ENCODE data around the gene USF3.

Gene USF3

GRCh38 chr3:113741086-113741485 lies 44.6 kb upstream of the USF3 start:
- DNase-seq (ENCODE audit: low read depth, low spot score), result no peak
- POLR2A ChIA-PET, result no interaction called here
- H3K4me3 ChIP-seq (ENCODE audit: low read depth, low read length), result no peak overlapping the region
- CTCF ChIA-PET, result interaction anchor here (1.0 to 3.0 kb wide), 7 partner anchors 11 to 247 kb away, joined by 3 to 11 read pairs (median 5); partner anchors contain the start of gene GRAMD1C
- TF ChIP-seq CTCF (IDR thresholded peaks at IDR 0.05; ENCODE audit: insufficient read depth, low read length, missing control alignments), result no peak

- no peak overlapping the region for H3K4me3 ChIP-seq (ENCODE audit: low read depth, low read length)
- ChIA-PET CTCF (interaction anchor here (0.6 to 4.3 kb wide), 48 partner anchors 9 to 600 kb away, joined by 3 to 76 read pairs (median 6); partner anchors contain the start of genes ATP6V1A, GRAMD1C and NAA50), POLR2A (no interaction called here)
- no peak for DNase-seq (ENCODE audit: low read depth, low spot score)
- TF ChIP-seq CTCF (IDR thresholded peaks at IDR 0.05; ENCODE audit: insufficient read depth, low read length, missing control alignments), result peak; percentile 23
Observed at GRCh38 chr3:113736548-113737089, 40.2 kb upstream of the USF3 start.

- CTCF ChIA-PET, result interaction anchor here (0.9 to 2.4 kb wide), 3 partner anchors 13 to 236 kb away, joined by 3 to 13 read pairs (median 4); partner anchors contain the start of genes ATP6V1A and NAA50
- H3K4me3 ChIP-seq (ENCODE audit: low read depth, low read length), result no peak overlapping the region
- DNase-seq (ENCODE audit: low read depth, low spot score), result no peak
- POLR2A ChIA-PET, result no interaction called here
- no peak for TF ChIP-seq CTCF (IDR thresholded peaks at IDR 0.05; ENCODE audit: insufficient read depth, low read length, missing control alignments)
Observed at GRCh38 chr3:113731694-113732093, 35.3 kb upstream of the USF3 start.

- no peak for DNase-seq (ENCODE audit: low read depth, low spot score)
- no peak for TF ChIP-seq CTCF (IDR thresholded peaks at IDR 0.05; ENCODE audit: insufficient read depth, low read length, missing control alignments)
- ChIA-PET POLR2A (no interaction called here), CTCF (interaction anchor here (1.0 to 2.1 kb wide), 7 partner anchors 9 to 425 kb away, joined by 3 to 11 read pairs (median 4); partner anchors contain the start of gene NAA50)
- no peak overlapping the region for H3K4me3 ChIP-seq (ENCODE audit: low read depth, low read length)
Observed at GRCh38 chr3:113730550-113730949, 34.1 kb upstream of the USF3 start.

- DNase-seq (ENCODE audit: low read depth, low spot score), result no peak
- CTCF ChIA-PET, result interaction anchor here (3.8 kb wide), 1 partner anchor 8 kb away, joined by 25 read pairs; no protein-coding TSS in a partner anchor
- no peak for TF ChIP-seq CTCF (IDR thresholded peaks at IDR 0.05; ENCODE audit: insufficient read depth, low read length, missing control alignments)
- H3K4me3 ChIP-seq (ENCODE audit: low read depth, low read length), result no peak overlapping the region
- POLR2A ChIA-PET, result no interaction called here
Observed at GRCh38 chr3:113728661-113729060, 32.2 kb upstream of the USF3 start.

GRCh38 chr3:113721636-113722035 lies 25.2 kb upstream of the USF3 start:
- TF ChIP-seq CTCF (IDR thresholded peaks at IDR 0.05; ENCODE audit: insufficient read depth, low read length, missing control alignments), result no peak
- POLR2A ChIA-PET, result no interaction called here
- CTCF ChIA-PET, result interaction anchor here (1.8 to 3.5 kb wide), 3 partner anchors 9 to 23 kb away, joined by 4 to 22 read pairs (median 11); no protein-coding TSS in a partner anchor
- H3K4me3 ChIP-seq (ENCODE audit: low read depth, low read length), result no peak overlapping the region
- DNase-seq (ENCODE audit: low read depth, low spot score), result no peak

Measured in AG04449 (cell line).